Colonic mucosa (tissue), 4 donors: Measurements from ENCODE around the gene UBLCP1. TPM values are rescaled to one million over a fixed set of nuclear protein-coding genes. Genes with fewer than 3 reads are reported as not detected.

Source experiments
- DNase-seq: peaks from one replicate; pipeline ENCODE4 v3.0.0-alpha.2; 2020
- H3K27ac ChIP-seq: fragments of 200-600 bp; one replicate; pipeline ENCODE4 v1.8.0; 2021
- H3K27me3 ChIP-seq: fragments of 200-600 bp; one replicate; pipeline ENCODE4 v1.8.0; 2021
- H3K36me3 ChIP-seq: fragments of 200-600 bp; one replicate; pipeline ENCODE4 v1.8.0; 2021
- H3K4me1 ChIP-seq: fragments of 200-600 bp; one replicate; pipeline ENCODE4 v1.8.0; 2021; ENCODE audit warnings: mild to moderate bottlenecking
- H3K4me3 ChIP-seq: fragments of 200-600 bp; one replicate; pipeline ENCODE4 v1.8.0; 2021
- H3K9ac ChIP-seq, 2 donors: one replicate each; pipeline ENCODE4 v1.7.0; 2013; ENCODE audit warnings: control low read depth in 2 of 2, low read depth in 2 of 2, low read length in 2 of 2
- H3K9me3 ChIP-seq: fragments of 200-600 bp; one replicate; pipeline ENCODE4 v1.8.0; 2021
- CTCF ChIP-seq: fragments of 200-600 bp; IDR thresholded peaks from one replicate; pipeline ENCODE4 v1.8.0; 2022; ENCODE audit warnings: antibody characterized with exemption, mild to moderate bottlenecking
- intact Hi-C: fragments of 100-400 bp; cut with DNase I; formaldehyde crosslinking; loops from one replicate; pipeline ENCODE4 v1.14.1; 2022
- total RNA-seq, 2 donors: library from RNA; stranded (reverse); fragmentation: NEBNext Ultra II Directional in 1 of 2; extraction: Animal tissue kit (Norgen Biotek cat#: 25700) in 1 of 2; gene quantifications; one replicate each; pipeline ENCODE4 v1.2.1, GENCODE V29; 2021
- donor health status: healthy.
- donor health status: DM: no; HTN: no; CAD: no.
- donor health status: DM: no; HTN: no; CAD: no.

The UBLCP1 gene
- total RNA-seq, 2 donors from 2014 or later = 11.8 to 17.2 TPM

GRCh38 chr5:159333545-159333925 lies 70.4 kb downstream of the UBLCP1 start:
- no peaks in the 10 kb centered on the region for H3K9me3 ChIP-seq
- no peaks in the 10 kb centered on the region for H3K27me3 ChIP-seq
- intact Hi-C loops = no loop called here
- no peak overlapping the region for H3K9ac ChIP-seq
- TF ChIP-seq CTCF = no peak
- no peaks in the 10 kb centered on the region for H3K36me3 ChIP-seq
- DNase-seq = no peak
- H3K27ac ChIP-seq = no peak overlapping the region
- no peaks in the 10 kb centered on the region for H3K4me1 ChIP-seq
- H3K4me3 ChIP-seq = no peak overlapping the region

Other genes with a start within 250 kb of the UBLCP1 start
- 1 to 10 TPM; 1.5 to 4.8 TPM for gene EBF1, start 163.4 kb upstream of the UBLCP1 start, total RNA-seq
- gene RNF145, start 53.7 kb upstream of the UBLCP1 start, total RNA-seq = 10 to 100 TPM; 58.8 to 92.3 TPM
- gene IL12B, start 67.2 kb downstream of the UBLCP1 start, total RNA-seq = not detected